H9 (cell line): ENCODE measurements around the gene MADCAM1. TPM values are rescaled to one million over a fixed set of nuclear protein-coding genes. Genes with fewer than 3 reads are reported as not detected.

ENCODE experiments used
- DNase-seq: peaks from one replicate; pipeline ENCODE4 v3.0.0-alpha.2; 2017
- H2AFZ ChIP-seq: one replicate; pipeline ENCODE4 v1.6.1; 2013; ENCODE audit warnings: mild to moderate bottlenecking, low read length, control low read depth, moderate library complexity
- H2AK5ac ChIP-seq: 2 replicates; pipeline ENCODE4 v1.6.1; 2013; ENCODE audit warnings: low read length, control low read depth, mixed read lengths; ENCODE audit not compliant: insufficient read length
- H2BK120ac ChIP-seq: one replicate; pipeline ENCODE4 v1.6.1; 2013; ENCODE audit warnings: low read depth, mild to moderate bottlenecking, low read length, control low read depth, inconsistent platforms; ENCODE audit not compliant: poor library complexity, severe bottlenecking
- H2BK12ac ChIP-seq: 2 replicates; pipeline ENCODE4 v1.6.1; 2013; ENCODE audit warnings: low read length, control low read depth, mixed read lengths, low read depth; ENCODE audit not compliant: insufficient read length
- H2BK15ac ChIP-seq: 2 replicates; pipeline ENCODE4 v1.6.1; 2013; ENCODE audit warnings: low read depth, low read length, control low read depth
- H2BK20ac ChIP-seq: one replicate; pipeline ENCODE4 v1.6.1; 2013; ENCODE audit warnings: low read depth, mild to moderate bottlenecking, low read length, control low read depth, inconsistent platforms; ENCODE audit not compliant: poor library complexity, severe bottlenecking
- H2BK5ac ChIP-seq: 2 replicates; pipeline ENCODE4 v1.6.1; 2013; ENCODE audit warnings: low read length, control low read depth, mixed read lengths; ENCODE audit not compliant: insufficient read length
- H3K14ac ChIP-seq: 2 replicates; pipeline ENCODE4 v1.6.1; 2013; ENCODE audit warnings: low read length, control low read depth; ENCODE audit not compliant: insufficient read depth
- H3K18ac ChIP-seq: 2 replicates; pipeline ENCODE4 v1.6.1; 2013; ENCODE audit warnings: low read depth, mild to moderate bottlenecking, mixed read lengths, low read length, control low read depth; ENCODE audit not compliant: insufficient read length
- H3K23ac ChIP-seq: 2 replicates; pipeline ENCODE4 v1.6.1; 2013; ENCODE audit warnings: low read length, control low read depth, mixed read lengths, low read depth; ENCODE audit not compliant: insufficient read length
- H3K23me2 ChIP-seq: 2 replicates; pipeline ENCODE4 v1.6.1; 2013; ENCODE audit warnings: low read depth, mild to moderate bottlenecking, mixed read lengths, low read length, control low read depth; ENCODE audit not compliant: insufficient read length, poor library complexity, severe bottlenecking
- H3K27ac ChIP-seq: 2 replicates; pipeline ENCODE4 v1.5.1; 2013; ENCODE audit warnings: low read length, control low read depth, mixed read lengths, low read depth; ENCODE audit not compliant: insufficient read length
- H3K27me3 ChIP-seq: 2 replicates; pipeline ENCODE4 v1.6.1; 2013; ENCODE audit warnings: low read length, control low read depth, inconsistent platforms; ENCODE audit not compliant: insufficient read depth
- H3K4ac ChIP-seq: 2 replicates; pipeline ENCODE4 v1.6.1; 2013; ENCODE audit warnings: low read depth, mild to moderate bottlenecking, control low read depth, inconsistent platforms, low read length, moderate library complexity
- H3K4me1 ChIP-seq: 2 replicates; pipeline ENCODE4 v1.6.1; 2013; ENCODE audit warnings: low read length, control low read depth, inconsistent platforms; ENCODE audit not compliant: insufficient read depth
- H3K4me2 ChIP-seq: 2 replicates; pipeline ENCODE4 v1.6.1; 2013; ENCODE audit warnings: low read length, control low read depth, mixed read lengths; ENCODE audit not compliant: insufficient read length, insufficient read depth
- H3K56ac ChIP-seq: 2 replicates; pipeline ENCODE4 v1.6.1; 2013; ENCODE audit warnings: low read depth, mild to moderate bottlenecking, mixed read lengths, low read length, control low read depth; ENCODE audit not compliant: insufficient read length
- H3K79me1 ChIP-seq: 2 replicates; pipeline ENCODE4 v1.6.1; 2013; ENCODE audit warnings: low read depth, mild to moderate bottlenecking, moderate library complexity, low read length, control low read depth, inconsistent platforms; ENCODE audit not compliant: insufficient read depth, poor library complexity, severe bottlenecking
- H3K79me2 ChIP-seq: 2 replicates; pipeline ENCODE4 v1.6.1; 2013; ENCODE audit warnings: low read length, control low read depth, inconsistent platforms; ENCODE audit not compliant: insufficient read depth
- H3K9ac ChIP-seq: 2 replicates; pipeline ENCODE4 v1.6.1; 2013; ENCODE audit warnings: low read length, control low read depth, mixed read lengths; ENCODE audit not compliant: insufficient read length; ENCODE audit errors: extremely low read depth
- H3K9me3 ChIP-seq: one replicate; pipeline ENCODE4 v1.6.1; 2013; ENCODE audit warnings: low read depth, low read length, inconsistent platforms; ENCODE audit not compliant: control insufficient read depth
- H3T11ph ChIP-seq: one replicate; pipeline ENCODE4 v1.6.1; 2013; ENCODE audit warnings: mild to moderate bottlenecking, low read length, control low read depth, inconsistent platforms
- H4K20me1 ChIP-seq: one replicate; pipeline ENCODE4 v1.6.1; 2013; ENCODE audit not compliant: control insufficient read depth, insufficient read length, insufficient read depth
- H4K5ac ChIP-seq: 2 replicates; pipeline ENCODE4 v1.6.1; 2013; ENCODE audit warnings: low read depth, mild to moderate bottlenecking, mixed read lengths, low read length, control low read depth; ENCODE audit not compliant: insufficient read length
- H4K8ac ChIP-seq: replicated peaks from 2 replicates; pipeline ENCODE4 v1.6.1; 2013; ENCODE audit warnings: low read length, control low read depth, mixed read lengths, low read depth; ENCODE audit not compliant: insufficient read length
- H4K91ac ChIP-seq: 2 replicates; pipeline ENCODE4 v1.6.1; 2013; ENCODE audit warnings: low read depth, mild to moderate bottlenecking, moderate library complexity, mixed read lengths, low read length, control low read depth; ENCODE audit not compliant: insufficient read length
- H3K27ac Mint-ChIP-seq, 3 experiments: 2 replicates in 2 of 3; 3 replicates in 1 of 3; pipeline ENCODE4 v1.8.0; 2020 to 2021; ENCODE audit warnings: mixed read lengths in 3 of 3, mild to moderate bottlenecking in 1 of 3, moderate library complexity in 1 of 3
- H3K27me3 Mint-ChIP-seq: 2 replicates; pipeline ENCODE4 v1.8.0; 2021; ENCODE audit warnings: low read depth, mild to moderate bottlenecking, moderate library complexity, mixed read lengths
- H3K36me3 Mint-ChIP-seq, 3 experiments: 2 replicates in 2 of 3; 3 replicates in 1 of 3; pipeline ENCODE4 v1.8.0; 2020 to 2021; ENCODE audit warnings: low read depth in 3 of 3, mixed read lengths in 3 of 3; ENCODE audit not compliant: insufficient read depth in 1 of 3
- H3K4me1 Mint-ChIP-seq, 2 experiments: 2 replicates each; pipeline ENCODE4 v1.8.0; 2020; ENCODE audit warnings: mixed read lengths in 2 of 2
- H3K4me3 Mint-ChIP-seq, 2 experiments: 2 replicates in 1 of 2; 3 replicates in 1 of 2; pipeline ENCODE4 v1.8.0; 2020 to 2021; ENCODE audit warnings: mild to moderate bottlenecking in 2 of 2, mixed read lengths in 2 of 2, moderate library complexity in 1 of 2
- H3K9me3 Mint-ChIP-seq, 2 experiments: 2 replicates in 1 of 2; 3 replicates in 1 of 2; pipeline ENCODE4 v1.8.0; 2020; ENCODE audit warnings: mild to moderate bottlenecking in 2 of 2, mixed read lengths in 2 of 2, moderate library complexity in 1 of 2
- WGBS: extraction: QIAGEN DNeasy Blood & Tissue Kit; methylation state at CpG from one replicate; pipeline ENCODE4 v1.1.7; 2013; ENCODE audit warnings: missing lambda C conversion rate, low lambda C conversion rate, mixed read lengths; ENCODE audit not compliant: insufficient read length; ENCODE audit errors: extremely low coverage; 5-methylcytosine and 5-hydroxymethylcytosine counted together
- total RNA-seq: library from RNA; stranded (reverse); gene quantifications from 2 replicates; pipeline ENCODE4 v1.2.1, GENCODE V29; 2021
- TF ChIP-seq, protein P1 (sequence below): fragments of 200-600 bp; sonication (generic); conservative IDR thresholded peaks from 3 replicates; pipeline ENCODE4 v1.8.0; 2021; ENCODE audit warnings: antibody characterized with exemption, mild to moderate bottlenecking

Gene MADCAM1
- total RNA-seq, 1 experiment from 2014 or later, result 1.2 TPM

DNA sequence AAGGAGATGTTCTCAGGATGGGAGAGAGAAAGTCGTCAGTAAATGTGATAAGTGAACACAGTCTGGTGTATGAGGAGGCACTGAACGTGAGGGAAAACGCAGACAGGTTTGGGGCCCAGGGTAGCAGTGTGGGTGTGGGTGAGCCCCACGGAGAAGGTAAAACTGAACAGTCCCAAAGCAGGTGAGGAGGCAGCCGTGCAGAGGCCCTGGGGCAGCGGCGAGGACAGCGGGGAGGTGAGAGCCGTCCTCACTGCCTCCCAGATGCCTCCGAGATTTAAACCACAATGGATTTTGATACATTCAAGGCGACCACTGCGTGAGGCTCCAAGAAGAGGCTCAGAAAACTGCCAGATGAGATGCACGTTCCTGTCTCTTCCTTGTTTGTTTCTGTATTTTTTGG is 20.9 kb upstream of the MADCAM1 start:
- TF ChIP-seq, protein P1, sequence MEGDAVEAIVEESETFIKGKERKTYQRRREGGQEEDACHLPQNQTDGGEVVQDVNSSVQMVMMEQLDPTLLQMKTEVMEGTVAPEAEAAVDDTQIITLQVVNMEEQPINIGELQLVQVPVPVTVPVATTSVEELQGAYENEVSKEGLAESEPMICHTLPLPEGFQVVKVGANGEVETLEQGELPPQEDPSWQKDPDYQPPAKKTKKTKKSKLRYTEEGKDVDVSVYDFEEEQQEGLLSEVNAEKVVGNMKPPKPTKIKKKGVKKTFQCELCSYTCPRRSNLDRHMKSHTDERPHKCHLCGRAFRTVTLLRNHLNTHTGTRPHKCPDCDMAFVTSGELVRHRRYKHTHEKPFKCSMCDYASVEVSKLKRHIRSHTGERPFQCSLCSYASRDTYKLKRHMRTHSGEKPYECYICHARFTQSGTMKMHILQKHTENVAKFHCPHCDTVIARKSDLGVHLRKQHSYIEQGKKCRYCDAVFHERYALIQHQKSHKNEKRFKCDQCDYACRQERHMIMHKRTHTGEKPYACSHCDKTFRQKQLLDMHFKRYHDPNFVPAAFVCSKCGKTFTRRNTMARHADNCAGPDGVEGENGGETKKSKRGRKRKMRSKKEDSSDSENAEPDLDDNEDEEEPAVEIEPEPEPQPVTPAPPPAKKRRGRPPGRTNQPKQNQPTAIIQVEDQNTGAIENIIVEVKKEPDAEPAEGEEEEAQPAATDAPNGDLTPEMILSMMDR, result no peak
- WGBS, result no CpG with 5 or more reads among the region's 13 CpGs

More for the DNA sequence above, 20.9 kb upstream of the MADCAM1 start:
- Histone ChIP-seq H3T11ph (no peak overlapping the region), H3K27ac (no peak overlapping the region), H3K18ac (no peak overlapping the region), H2BK5ac (no peak overlapping the region), H3K79me1 (no peaks in the 10 kb centered on the region), H3K27me3 (no peaks in the 10 kb centered on the region), H3K23me2 (no peaks in the 10 kb centered on the region), H4K20me1 (no peaks in the 10 kb centered on the region), H4K8ac (no peak overlapping the region), H3K4me1 (no peaks in the 10 kb centered on the region), H2AK5ac (no peak overlapping the region), H4K91ac (no peak overlapping the region), H3K9me3 (no peaks in the 10 kb centered on the region), H4K5ac (no peak overlapping the region), H3K4me2 (no peak overlapping the region), H3K79me2 (no peaks in the 10 kb centered on the region), H3K23ac (no peak overlapping the region), H2BK20ac (no peak overlapping the region), H3K56ac (no peak overlapping the region), H2BK12ac (no peak overlapping the region), H2BK15ac (no peak overlapping the region), H3K9ac (no peak overlapping the region), H2BK120ac (no peak overlapping the region), H3K4ac (no peak overlapping the region), H2AFZ (no peak overlapping the region), H3K14ac (no peak overlapping the region)
- Mint-ChIP-seq H3K4me1 (peaks cover 7 to 15% of the 10 kb centered on the region in 2 experiments), H3K36me3 (peaks cover 1 to 2% (median 2%) of the 10 kb centered on the region in 3 experiments; a peak in 4 of 7 replicates), H3K27me3 (peaks cover 8% of the 10 kb centered on the region), H3K9me3 (peaks cover 2 to 6% of the 10 kb centered on the region in 2 experiments; a peak in 4 of 5 replicates), H3K27ac (no peak overlapping the region), H3K4me3 (no peak overlapping the region)
- no peak for DNase-seq
